ENCODE results near the gene RESP18.
A peak's percentile ranks its signal among the peaks of the same experiment; 100 is the strongest.

Gene RESP18

GRCh38 chr2:219332542-219332941 lies at the start of gene RESP18:
TSS of gene RESP18 (minus strand) at chr2:219332744.
- no peak for DNase-seq

GRCh38 chr2:219381448-219381847 lies 48.9 kb upstream of the RESP18 start:
- DNase-seq = no peak

- no peak for DNase-seq
Measured at GRCh38 chr2:219380926-219381325, 48.4 kb upstream of the RESP18 start.

- DNase-seq = no peak
Measured at GRCh38 chr2:219378163-219378851, 45.8 kb upstream of the RESP18 start.

- peak; percentile 12 for DNase-seq
Measured at GRCh38 chr2:219369447-219369861, 36.9 kb upstream of the RESP18 start.

GRCh38 chr2:219368690-219369191 lies 36.2 kb upstream of the RESP18 start:
- no peak for DNase-seq

GRCh38 chr2:219362524-219363164 lies 30.1 kb upstream of the RESP18 start:
- no peak for DNase-seq

GRCh38 chr2:219362072-219362471 lies 29.5 kb upstream of the RESP18 start:
- no peak for DNase-seq

GRCh38 chr2:219358170-219359075 lies 25.9 kb upstream of the RESP18 start:
- DNase-seq = no peak

GRCh38 chr2:219356834-219357233 lies 24.3 kb upstream of the RESP18 start:
- no peak for DNase-seq

GRCh38 chr2:219354582-219354981 lies 22.0 kb upstream of the RESP18 start:
- DNase-seq = no peak

GRCh38 chr2:219353129-219353528 lies 20.6 kb upstream of the RESP18 start:
- DNase-seq = no peak

GRCh38 chr2:219352448-219353023 lies 20.0 kb upstream of the RESP18 start:
- peak; percentile 55 for DNase-seq

GRCh38 chr2:219350710-219351221 lies 18.2 kb upstream of the RESP18 start:
- no peak for DNase-seq

- no peak for DNase-seq
Measured at GRCh38 chr2:219350215-219350614, 17.7 kb upstream of the RESP18 start.

- DNase-seq = peak; percentile 83
Measured at GRCh38 chr2:219344751-219345430, 12.3 kb upstream of the RESP18 start.

- DNase-seq = no peak
Measured at GRCh38 chr2:219335373-219335786, 2.8 kb upstream of the RESP18 start.

- DNase-seq = no peak
Measured at GRCh38 chr2:219334076-219334475, 1.5 kb upstream of the RESP18 start.

GRCh38 chr2:219331560-219332213 lies 857 bp downstream of the RESP18 start:
- no peak for DNase-seq

GRCh38 chr2:219327719-219328118 lies 4.8 kb downstream of the RESP18 start:
- peak; percentile 30 for DNase-seq

- no peak for DNase-seq
Measured at GRCh38 chr2:219325657-219326315, 6.8 kb downstream of the RESP18 start.

Measured in DMS153 (cell line).